NCI-H2107 treated with DMSO at 0.1 percent for 48 hours (cell line): ENCODE results near the gene SBNO2.
"Not testable (repeated sequence)": the region's sequence is repeated elsewhere in the genome, so short reads cannot be mapped to it uniquely, and the experiment has no call there.

Experiments used
- DNase-seq: peaks from one replicate; lab custom pipeline; 2025; ENCODE audit not compliant: unreplicated experiment; lab: John Stamatoyannopoulos, UW

Gene SBNO2

GRCh38 chr19:1206864-1207450, 32.9 kb upstream of the SBNO2 start:
- no peak for DNase-seq

GRCh38 chr19:1206150-1206863, 32.2 kb upstream of the SBNO2 start:
- no peak for DNase-seq

- DNase-seq = peak; percentile 78
Measured at GRCh38 chr19:1205114-1206099, 31.3 kb upstream of the SBNO2 start, which contains the start of gene STK11. Gene STK11, plus strand, starts transcription at chr19:1205778. Its CDS starts 1,136 bp downstream, at chr19:1206914.

GRCh38 chr19:1200614-1201013, 26.5 kb upstream of the SBNO2 start:
- not testable (repeated sequence) for DNase-seq

GRCh38 chr19:1199531-1199930, 25.5 kb upstream of the SBNO2 start:
- DNase-seq = no peak

- no peak for DNase-seq
Measured at GRCh38 chr19:1189419-1189818, 15.4 kb upstream of the SBNO2 start.

- DNase-seq = no peak
Measured at GRCh38 chr19:1183543-1184172, 9.6 kb upstream of the SBNO2 start.

GRCh38 chr19:1182727-1183126, 8.7 kb upstream of the SBNO2 start:
- DNase-seq = no peak

GRCh38 chr19:1182068-1182467, 8.0 kb upstream of the SBNO2 start:
- no peak for DNase-seq

GRCh38 chr19:1181606-1182005, 7.5 kb upstream of the SBNO2 start:
- no peak for DNase-seq

- DNase-seq = no peak
Measured at GRCh38 chr19:1177322-1178114, 3.5 kb upstream of the SBNO2 start.

GRCh38 chr19:1173159-1173844, 766 bp downstream of the SBNO2 start:
- no peak for DNase-seq

- no peak for DNase-seq
Measured at GRCh38 chr19:1172353-1173158, 1.5 kb downstream of the SBNO2 start.

- peak; percentile 39 for DNase-seq
Measured at GRCh38 chr19:1171755-1172352, 2.2 kb downstream of the SBNO2 start.

- no peak for DNase-seq
Measured at GRCh38 chr19:1170938-1171754, 2.9 kb downstream of the SBNO2 start.

- no peak for DNase-seq
Measured at GRCh38 chr19:1169921-1170885, 3.9 kb downstream of the SBNO2 start.

- DNase-seq = no peak
Measured at GRCh38 chr19:1169411-1169791, 4.7 kb downstream of the SBNO2 start.
